HS-27A (cell line): ENCODE data around the gene HOXD11.

ENCODE experiments used
- DNase-seq: peaks from one replicate; pipeline ENCODE4 v3.0.0-alpha.2; 2012; ENCODE audit warnings: low read depth, missing footprints

Gene HOXD11

DNA sequence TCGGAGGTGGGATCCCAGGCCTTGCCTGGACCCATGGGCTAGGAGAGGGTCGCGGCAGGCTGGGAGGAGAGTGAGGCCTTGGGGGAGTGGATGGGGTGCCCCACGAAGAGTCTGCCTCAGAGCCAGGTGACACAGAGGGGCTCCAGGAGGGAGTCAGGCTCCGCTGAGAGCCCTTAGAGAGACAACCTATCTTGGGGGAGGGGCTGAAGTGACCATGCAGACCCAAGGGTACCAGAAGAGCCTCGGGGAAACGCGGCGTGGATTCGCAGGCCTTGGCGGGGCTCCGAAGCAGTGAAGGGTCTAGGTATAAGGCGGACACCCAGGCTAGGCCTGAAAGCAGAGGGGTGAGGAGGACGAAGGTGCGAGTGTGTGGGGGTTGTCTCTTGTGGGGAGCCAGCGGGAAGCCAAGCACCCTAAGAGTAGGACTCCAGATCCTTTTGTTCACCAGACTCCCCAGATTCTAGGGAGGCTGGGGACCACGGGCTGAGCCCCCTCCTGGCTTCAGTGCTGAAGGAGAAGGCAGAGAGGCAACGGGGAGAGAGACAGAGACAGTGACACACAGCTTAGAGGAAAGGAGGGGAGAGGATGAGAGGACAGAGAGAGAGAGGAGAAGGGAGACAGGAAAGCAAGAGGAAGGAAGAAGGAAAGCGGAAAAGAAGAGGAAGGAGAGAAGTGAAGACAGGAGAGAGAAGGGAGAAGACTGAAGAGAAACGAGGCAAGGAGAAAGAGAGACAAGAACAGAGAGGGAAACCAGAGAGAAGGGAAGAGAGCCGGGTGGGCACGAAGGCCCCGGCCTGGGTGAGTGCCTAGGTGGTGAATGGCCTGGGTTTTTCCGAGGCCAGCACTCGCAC is 1.1 kb upstream of the HOXD11 start:
- DNase-seq, result no peak

DNA sequence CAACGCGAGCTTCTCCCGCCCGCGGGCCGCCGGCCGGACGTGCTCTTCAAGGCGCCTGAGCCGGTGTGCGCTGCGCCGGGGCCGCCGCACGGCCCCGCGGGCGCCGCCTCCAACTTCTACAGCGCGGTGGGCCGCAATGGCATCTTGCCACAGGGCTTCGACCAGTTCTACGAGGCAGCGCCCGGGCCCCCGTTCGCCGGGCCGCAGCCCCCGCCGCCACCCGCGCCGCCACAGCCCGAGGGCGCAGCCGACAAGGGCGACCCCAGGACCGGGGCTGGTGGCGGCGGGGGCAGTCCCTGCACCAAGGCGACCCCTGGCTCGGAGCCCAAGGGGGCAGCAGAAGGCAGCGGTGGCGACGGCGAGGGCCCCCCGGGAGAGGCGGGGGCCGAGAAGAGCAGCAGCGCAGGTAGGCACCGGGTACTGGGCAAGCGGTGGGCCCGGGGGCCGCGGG is 676 bp downstream of the HOXD11 start:
- no peak for DNase-seq

DNA sequence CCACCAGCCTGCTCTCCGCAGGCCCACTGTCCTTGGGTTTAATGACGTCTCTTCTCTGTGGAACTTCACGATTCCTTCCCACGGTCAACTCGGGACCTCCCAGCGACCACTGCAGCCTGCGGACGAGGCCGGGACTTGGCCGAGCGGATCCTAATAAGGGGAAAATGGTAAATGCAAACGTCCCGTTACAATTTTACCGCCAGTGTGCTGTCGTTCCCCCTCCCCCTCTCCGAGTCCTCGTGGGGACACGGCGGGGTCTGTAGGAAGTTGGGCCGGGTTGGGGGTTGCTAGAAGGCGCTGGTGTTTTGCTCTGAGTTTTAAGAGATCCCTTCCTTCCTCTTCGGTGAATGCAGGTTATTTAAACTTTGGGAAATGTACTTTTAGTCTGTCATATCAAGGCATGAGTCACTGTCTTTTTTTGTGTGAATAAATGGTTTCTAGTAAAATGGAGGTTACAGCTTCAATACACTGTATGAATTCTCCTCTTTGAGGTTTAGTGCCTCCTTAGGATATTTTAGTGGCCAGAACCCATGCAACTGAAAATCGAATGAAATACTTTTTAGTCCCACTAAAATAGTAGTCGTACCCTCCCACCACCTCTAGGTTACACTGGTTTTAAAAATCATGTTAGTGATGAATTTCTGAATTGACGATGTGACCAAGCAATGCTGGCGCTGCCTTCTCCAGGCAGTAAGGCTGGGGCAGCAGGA is 2.3 kb downstream of the HOXD11 start:
- no peak for DNase-seq

DNA sequence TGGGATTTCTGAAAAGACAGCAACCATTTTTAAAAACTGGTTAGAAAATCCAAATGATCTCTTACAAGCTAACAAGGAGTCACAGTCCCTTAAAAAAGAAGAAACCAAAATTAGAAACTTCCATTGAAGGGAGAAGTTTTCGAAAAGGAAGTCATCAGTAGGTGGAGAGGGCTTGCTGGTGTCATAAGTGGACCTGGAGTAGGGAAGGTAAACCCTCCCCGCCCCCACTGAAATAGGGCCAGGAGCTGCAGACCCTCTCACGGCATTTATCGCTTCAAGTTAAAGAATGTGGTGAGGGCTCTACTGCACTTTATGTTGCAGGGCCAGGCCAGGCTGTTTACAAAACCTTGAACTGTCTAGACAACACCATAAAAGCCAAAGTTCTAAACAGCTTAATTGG is 2.9 kb downstream of the HOXD11 start:
- DNase-seq, result no peak

DNA sequence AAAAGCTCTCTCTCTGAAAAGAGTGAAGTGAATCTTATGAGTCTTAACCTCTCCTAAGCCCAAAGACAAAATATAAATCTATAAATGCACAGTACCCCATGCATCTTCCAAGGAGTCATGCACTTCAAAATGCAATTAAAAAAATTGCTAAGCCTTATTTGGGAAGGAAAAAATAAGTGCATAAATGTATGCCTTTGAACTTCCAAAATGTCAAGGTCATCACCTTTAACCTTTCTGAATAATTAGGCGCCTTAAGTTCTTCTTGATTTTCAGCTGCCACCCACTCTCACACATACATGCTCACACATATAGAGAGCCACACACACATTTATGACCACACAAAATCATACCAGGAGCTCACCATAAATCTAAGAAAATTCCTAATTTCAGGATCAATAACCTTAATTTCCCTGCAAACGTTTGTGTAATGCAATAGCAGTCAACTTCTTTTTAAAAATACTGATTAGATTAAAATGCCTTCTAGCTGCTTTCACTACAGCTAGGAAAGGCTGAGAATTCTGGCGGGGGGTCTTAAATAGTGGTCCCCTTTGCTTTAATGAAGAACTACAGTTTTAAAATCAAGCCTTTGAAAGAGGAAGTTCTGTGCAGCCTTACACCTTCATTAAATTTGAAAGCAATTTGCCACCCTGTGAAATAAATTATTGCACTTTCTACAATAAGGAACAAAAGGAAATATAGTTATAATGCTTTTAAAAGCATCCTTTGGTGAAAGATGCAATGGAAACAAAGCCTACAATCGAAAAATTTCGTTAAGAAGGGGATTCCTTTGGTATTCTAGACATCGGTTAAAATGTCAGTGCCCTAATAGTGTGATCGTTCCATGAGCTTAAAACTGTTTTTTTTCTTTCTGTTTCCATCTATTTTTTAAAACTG is 3.6 kb downstream of the HOXD11 start:
- no peak for DNase-seq

DNA sequence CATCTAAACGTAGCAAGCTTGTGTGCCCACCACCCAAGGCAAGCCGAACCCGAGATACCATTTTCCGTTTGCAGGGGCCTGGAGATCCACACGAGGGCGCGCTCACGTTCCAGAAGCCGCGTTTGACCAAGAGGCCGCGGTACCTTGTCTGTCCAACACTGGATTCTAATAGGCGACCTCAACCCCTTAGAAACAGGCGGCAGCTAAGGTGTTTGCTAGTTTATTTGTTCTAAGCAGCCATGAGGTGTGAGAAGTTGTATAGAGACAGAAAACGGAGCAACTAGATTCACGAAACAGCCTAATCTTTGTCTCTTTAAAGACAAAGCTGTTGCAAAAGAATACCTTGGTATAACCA is 4.2 kb downstream of the HOXD11 start:
- DNase-seq, result no peak

DNA sequence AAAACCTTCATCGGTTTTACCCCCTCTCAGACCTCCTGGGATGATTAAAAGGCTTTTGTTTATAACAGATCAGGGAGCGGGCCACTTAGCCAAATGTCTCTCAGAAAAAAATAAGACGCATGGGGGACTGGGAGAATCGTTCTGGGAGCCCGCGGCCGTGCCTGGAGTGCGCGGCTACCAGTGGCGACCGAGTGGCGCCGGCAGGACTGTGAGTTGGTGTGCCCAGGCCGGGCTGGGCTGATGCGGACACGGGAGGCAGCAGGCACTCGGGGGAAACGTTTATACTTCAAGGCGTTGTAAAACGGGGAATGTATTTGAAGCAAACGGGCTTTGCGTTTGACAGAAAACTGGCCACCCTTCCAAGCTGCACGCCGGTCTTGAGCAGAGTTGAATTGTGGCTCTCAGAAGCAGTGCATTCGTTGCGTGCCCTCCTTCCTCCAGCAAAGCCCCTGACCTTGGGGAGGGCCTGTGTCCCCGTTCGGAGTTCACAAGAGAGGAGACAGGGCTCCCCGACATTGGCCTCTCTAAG is 4.8 kb downstream of the HOXD11 start:
- DNase-seq, result no peak

DNA sequence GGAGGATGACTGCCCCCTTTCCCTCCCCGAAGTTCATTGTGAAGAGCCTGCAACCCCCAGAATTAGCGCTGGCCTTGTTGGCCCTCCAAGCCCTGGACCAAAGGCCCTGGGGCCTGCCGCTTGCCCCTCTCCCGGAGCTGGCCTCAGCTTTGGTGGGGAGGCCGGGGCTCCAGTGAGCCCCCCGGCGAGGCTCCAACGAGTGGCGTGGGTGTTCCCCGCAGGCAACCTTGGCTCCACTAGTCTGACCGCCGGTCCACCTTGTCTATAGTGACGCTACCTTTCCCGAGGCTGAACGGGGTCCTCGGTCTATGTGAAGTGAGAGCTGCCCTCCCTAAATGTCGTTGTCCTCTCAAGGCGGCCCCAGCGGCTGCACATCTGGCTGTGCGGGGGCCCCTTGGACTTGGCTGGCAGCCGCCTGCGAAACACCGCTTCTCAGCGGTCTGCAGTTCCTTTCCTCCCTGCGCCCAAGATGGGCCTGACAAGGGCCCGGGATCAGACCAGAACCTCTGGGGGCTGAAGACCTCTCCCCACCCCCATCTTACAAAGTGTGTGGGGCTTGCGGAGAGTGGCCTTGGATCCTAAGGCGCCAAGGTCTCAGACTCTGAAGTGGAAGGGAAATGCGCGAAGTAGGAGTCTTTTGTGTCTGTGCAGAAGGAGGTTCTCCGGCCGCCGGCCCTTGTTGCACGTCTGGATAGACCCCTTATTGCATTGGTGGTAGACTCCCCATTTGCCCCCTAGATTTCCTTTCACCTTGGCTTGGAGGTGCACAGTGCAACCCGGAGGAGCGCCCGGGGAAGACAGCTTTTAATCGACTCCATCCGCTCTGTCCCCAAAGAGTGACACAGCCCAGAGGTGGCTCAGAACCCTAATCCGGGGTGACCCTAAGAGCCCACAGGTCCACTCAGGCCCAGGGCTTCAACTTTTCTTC is 5.6 kb downstream of the HOXD11 start:
- DNase-seq, result no peak

DNA sequence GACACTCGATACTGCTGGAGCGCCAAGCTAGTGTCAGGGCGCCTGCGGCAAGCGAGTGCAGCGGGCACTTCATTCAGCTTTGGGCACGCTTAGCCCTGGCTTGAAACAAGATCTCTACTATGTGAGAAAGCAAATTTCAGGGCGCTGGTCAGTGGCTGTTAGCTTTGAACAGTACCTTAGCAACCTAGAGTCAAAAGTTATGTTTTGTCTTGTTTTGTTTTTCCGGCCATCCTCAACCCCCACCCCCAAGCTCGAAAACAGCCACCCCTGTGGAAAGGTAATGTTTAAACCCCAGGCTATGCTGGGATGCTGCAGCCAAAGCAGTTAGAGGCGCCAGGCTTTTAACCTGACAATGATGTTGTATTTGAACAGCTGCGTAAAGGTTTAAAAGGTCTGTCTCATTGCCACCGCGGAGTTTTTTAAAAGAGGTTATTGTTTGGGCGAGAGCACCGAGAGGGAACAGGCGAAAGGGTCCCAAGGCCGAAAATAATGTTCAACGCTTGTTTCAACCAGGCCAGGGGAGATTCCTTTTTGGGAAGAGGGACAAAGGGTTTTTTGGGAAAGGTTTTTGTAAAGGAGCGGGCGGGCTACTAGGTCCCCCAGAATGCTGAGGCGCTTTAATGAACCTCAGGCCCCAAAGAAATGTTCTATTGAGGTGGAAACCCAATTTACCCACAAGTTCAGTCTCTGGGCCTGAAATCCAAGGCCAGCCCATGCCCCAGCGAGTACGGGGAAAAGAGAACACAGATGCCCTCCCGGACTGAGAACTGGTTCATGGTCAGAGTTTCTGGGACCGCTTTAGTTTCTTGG is 7.2 kb downstream of the HOXD11 start:
- no peak for DNase-seq

DNA sequence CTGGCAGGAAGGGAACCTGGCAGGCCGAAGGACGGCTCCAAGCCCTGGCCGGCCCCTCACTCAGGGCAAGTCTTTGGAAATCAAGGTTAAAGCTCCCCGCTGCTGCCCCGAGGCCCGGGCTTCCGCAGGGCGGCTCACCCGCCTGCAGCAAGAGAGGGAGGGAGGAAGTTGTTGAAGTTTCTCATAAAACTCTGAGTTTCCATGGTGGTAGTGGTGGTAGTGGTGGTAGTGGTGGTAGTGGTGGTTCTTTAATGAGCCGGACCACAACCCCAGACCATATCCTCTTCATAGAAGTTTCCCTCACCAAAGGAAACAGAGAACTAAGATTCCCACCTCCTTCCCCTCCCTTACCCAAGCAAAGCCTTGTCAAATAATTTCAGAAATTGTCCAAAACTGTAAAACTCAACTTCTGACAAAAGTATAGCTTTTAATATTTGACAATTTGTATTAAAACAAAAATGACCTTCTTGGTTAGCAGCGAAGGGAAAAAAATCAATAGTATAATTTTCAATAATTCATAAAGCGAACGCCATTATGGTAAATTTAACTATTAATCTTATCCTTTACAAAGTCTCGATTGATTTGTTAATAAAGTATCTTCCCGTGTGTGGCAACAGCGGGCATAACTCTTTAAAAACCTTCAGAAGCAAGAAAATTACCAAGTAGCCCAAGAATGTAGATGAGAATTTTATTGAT is 8.0 kb downstream of the HOXD11 start:
- no peak for DNase-seq

DNA sequence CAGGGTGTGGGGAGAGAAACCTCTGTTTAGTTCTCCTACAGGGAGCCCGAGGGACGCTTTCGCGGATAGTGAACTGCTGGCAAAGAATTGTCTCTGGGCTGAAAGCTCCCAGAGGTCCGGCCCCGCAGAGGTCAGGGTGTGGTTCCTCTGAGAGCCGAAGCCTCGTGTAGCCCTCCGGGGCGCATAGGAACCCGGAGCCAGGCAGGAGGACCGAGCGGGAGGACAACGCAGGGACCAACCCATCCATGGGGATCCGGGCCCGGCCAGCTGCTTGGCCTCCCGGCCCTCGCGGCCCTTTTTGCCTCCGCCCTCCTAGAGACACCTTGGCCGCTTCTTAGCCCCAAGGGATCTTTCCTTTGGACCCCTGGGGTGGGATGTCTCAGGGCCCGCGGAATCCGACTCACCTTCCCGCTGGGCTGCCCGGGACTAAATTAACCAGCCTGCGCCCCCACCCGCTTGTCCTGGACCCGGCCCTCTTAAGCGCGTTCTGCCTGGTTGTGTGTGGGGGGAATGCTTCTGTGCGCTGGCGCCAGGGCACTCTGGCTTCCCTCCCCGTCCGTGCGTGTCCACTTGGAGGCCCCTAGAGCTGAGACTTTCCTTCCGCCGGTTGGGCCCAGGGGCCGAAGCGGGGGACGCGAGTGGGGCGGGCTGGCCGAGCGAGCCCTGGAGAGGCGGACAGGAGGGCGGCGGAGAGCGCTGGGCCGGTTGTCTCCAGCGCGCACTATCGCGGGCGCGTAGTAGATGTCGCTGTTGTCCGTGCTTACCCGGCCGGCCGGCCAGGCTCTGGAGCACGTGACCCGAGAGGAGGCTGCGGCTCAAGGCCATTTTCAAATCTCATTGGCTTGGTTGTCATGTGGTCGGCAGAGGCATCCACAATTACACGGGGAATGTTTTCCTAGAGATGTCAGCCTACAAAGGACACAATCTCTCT is 9.1 kb downstream of the HOXD11 start, which contains the start of gene HOXD10:
Gene HOXD10, plus strand, starts transcription at position 896 of the 931 bp plus-strand sequence. CDS start 56 bp downstream, outside the sequence.
- no peak for DNase-seq

DNA sequence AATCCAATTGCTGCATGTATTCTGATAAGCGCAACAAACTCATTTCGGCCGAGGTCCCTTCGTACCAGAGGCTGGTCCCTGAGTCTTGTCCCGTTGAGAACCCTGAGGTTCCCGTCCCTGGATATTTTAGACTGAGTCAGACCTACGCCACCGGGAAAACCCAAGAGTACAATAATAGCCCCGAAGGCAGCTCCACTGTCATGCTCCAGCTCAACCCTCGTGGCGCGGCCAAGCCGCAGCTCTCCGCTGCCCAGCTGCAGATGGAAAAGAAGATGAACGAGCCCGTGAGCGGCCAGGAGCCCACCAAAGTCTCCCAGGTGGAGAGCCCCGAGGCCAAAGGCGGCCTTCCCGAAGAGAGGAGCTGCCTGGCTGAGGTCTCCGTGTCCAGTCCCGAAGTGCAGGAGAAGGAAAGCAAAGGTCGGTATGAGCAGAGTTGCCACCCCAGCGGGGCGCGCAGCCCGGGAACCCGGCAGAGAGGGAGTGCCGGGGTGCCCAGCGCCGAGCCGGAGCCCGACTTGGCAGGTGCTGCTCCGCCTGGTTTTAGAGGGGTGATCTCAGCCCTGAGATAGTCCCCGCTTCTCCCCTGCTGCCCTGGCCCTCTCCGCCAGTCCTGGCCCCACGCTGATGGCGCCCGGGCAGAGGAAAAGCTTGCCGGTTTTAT is 10.2 kb downstream of the HOXD11 start:
- DNase-seq, result no peak

DNA sequence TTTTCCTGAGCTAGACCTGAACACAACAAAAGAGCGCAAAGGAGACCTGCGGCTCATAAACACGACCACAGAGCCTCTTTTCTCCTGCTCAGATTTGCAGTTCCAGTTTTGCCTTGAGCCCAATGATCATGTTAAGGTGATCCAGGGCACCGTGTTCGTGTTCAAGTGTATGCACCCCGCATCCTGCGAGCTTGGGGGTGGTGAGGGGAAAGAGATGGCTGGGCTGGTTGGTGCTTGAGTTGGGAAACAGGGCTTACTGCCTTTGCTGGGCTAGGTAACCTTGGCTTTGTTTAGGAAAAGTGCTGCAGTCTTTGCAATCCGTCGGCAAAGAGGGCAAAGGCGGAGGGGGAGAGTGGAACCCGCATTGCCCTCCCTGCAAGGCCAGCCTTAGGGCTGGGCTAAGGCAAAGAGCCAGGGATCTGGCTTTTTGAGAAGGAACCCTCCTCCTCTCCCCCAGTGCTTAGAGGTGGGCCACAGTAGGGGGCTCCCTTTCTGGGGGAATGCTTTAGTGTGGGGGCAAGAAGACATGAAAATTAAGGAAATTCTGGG is 10.8 kb downstream of the HOXD11 start:
- no peak for DNase-seq

DNA sequence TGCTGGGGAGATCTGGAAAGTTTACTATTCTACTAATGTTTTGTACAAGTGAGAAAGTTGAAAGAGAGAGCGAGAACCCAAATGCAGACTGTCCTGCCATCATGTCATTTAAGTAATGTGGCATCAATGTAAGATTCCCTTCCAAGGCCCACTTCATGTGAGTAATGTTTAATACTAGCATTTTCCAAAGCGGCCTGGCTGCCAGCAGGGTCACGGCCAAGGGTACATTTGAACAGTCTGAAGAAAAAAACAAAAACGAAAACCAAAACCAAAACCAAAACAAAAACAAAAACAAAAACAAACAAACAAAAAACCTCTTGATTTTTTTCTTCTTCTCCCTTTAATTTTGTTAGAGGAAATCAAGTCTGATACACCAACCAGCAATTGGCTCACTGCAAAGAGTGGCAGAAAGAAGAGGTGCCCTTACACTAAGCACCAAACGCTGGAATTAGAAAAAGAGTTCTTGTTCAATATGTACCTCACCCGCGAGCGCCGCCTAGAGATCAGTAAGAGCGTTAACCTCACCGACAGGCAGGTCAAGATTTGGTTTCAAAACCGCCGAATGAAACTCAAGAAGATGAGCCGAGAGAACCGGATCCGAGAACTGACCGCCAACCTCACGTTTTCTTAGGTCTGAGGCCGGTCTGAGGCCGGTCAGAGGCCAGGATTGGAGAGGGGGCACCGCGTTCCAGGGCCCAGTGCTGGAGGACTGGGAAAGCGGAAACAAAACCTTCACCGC is 11.7 kb downstream of the HOXD11 start:
- no peak for DNase-seq

DNA sequence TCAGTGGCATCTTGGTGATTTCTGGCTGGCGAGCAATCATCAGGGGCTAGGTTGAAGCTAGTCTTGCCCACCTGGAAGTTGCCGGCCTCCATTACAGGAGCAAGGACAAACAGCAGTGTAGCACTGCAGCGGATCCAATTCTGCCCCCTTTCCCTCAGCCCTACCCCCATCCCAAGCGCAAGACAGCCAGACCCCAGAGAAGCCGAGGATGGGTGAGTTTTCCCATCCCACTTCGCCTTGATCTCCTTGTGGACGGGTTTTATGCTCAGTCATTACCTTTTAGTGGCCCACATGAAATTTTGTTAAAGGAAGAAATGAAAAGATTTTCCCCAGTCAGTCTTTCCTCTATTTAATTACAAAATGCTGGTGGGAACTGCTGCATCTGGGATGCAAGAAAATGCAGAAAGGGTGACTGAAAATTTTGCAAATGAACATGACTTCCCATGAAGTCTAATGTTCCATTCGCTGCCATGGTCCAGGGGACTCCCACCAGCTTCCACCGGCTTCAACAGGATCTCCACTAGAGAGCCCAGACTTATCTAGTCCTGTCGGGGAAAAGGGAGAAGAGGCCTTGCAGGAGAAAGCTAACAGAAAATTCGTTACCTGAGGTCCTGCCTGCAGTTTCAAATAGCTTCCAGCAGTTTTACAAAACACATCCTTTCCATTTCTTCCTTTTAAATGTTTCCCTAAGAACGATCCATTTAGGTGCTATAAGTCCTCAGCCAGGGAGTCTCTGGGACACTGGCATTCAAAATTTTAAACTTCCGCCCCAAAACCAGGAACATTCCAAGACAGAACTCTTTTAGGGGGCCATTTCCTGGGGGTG is 13.5 kb downstream of the HOXD11 start:
- no peak for DNase-seq
